Measurements from ENCODE around the gene RNF17.

GRCh38 chr13:24834902-24835510, 71.0 kb downstream of the RNF17 start:
- TF ChIP-seq CTCF (IDR thresholded peaks at IDR 0.05): no peak
- no peak for TF ChIP-seq POLR2A (IDR thresholded peaks at IDR 0.05)
